GM15510 (cell line): ENCODE data around the gene CCL13.

Experiments
- POLR2A ChIP-seq: IDR thresholded peaks from 3 replicates; pipeline ENCODE4 v1.6.1; 2011; ENCODE audit warnings: borderline replicate concordance; ENCODE audit not compliant: insufficient read length; ENCODE audit errors: extremely low read depth

CCL13 gene

GRCh38 chr17:34389126-34389750 is 33.0 kb downstream of the CCL13 start:
- TF ChIP-seq POLR2A, result no peak

- TF ChIP-seq POLR2A, result no peak
Observed at GRCh38 chr17:34390649-34391048, 34.4 kb downstream of the CCL13 start.

- no peak for TF ChIP-seq POLR2A
Observed at GRCh38 chr17:34391241-34391640, 35.0 kb downstream of the CCL13 start.

- TF ChIP-seq POLR2A, result no peak
Observed at GRCh38 chr17:34393401-34393800, 37.1 kb downstream of the CCL13 start.

- no peak for TF ChIP-seq POLR2A
Observed at GRCh38 chr17:34397265-34397664, 41.0 kb downstream of the CCL13 start.

GRCh38 chr17:34398990-34399389 is 42.7 kb downstream of the CCL13 start:
- TF ChIP-seq POLR2A, result no peak

GRCh38 chr17:34399725-34400124 is 43.4 kb downstream of the CCL13 start:
- no peak for TF ChIP-seq POLR2A

- TF ChIP-seq POLR2A, result no peak
Observed at GRCh38 chr17:34400301-34400931, 44.1 kb downstream of the CCL13 start.

- no peak for TF ChIP-seq POLR2A
Observed at GRCh38 chr17:34401165-34401564, 44.9 kb downstream of the CCL13 start.

- no peak for TF ChIP-seq POLR2A
Observed at GRCh38 chr17:34403006-34403405, 46.7 kb downstream of the CCL13 start.

- no peak for TF ChIP-seq POLR2A
Observed at GRCh38 chr17:34406226-34406625, 49.9 kb downstream of the CCL13 start.
